ENCODE results near the gene ADO. TPM values are rescaled to one million over a fixed set of nuclear protein-coding genes. Genes with fewer than 3 reads are reported as not detected.

The ADO gene
- total and polyA plus RNA-seq, 2 of the 4 experiments (the other 2 are of a cell fraction): 8.0 to 8.1 TPM

- POLR2A ChIA-PET (ENCODE audit: unreplicated experiment): no interaction called here
- DNase-seq: peak; percentile 22
Measured at GRCh38 chr10:62788861-62789467, 15.6 kb upstream of the ADO start.

More at GRCh38 chr10:62788861-62789467, 15.6 kb upstream of the ADO start:
- no peak overlapping the region for H3K27ac ChIP-seq (ENCODE audit: insufficient read depth, low read length)
- 0 out of 2 replicates have a peak overlapping the region, but pooled peaks have one; percentile 7 for H3K14ac ChIP-seq (replicated peaks; ENCODE audit: low read depth, low read length)
- intact Hi-C loops (cut with micrococcal nuclease): no loop called here
- H4K20me1 ChIP-seq (ENCODE audit: insufficient read depth, low read length): no peaks in the 10 kb centered on the region
- no peak overlapping the region for H2BK5ac ChIP-seq (ENCODE audit: low read depth, low read length, poor library complexity, severe bottlenecking)
- H4K5ac ChIP-seq (ENCODE audit: low read depth, low read length): no peak overlapping the region
- no TSS peak for BruUV-seq (replicated peaks)
- H3K9ac ChIP-seq (ENCODE audit: low read depth, low read length): no peak overlapping the region
- no peak overlapping the region for H2AK5ac ChIP-seq (ENCODE audit: low read depth, low read length)
- H2BK15ac ChIP-seq (ENCODE audit: low read depth, low read length): no peak overlapping the region
- H4K91ac ChIP-seq (ENCODE audit: insufficient read depth, low read depth, low read length): no peak overlapping the region
- no CpG with 5 or more reads among the region's 9 CpGs for WGBS, 2 experiments (ENCODE audit: extremely low coverage in 2 of 2, insufficient read length in 1 of 2)
- no peaks in the 10 kb centered on the region for H3K79me1 ChIP-seq (ENCODE audit: low read depth in 1 of 2, low read length in 2 of 2)
- H2AK9ac ChIP-seq (replicated peaks; ENCODE audit: low read depth, low read length, poor library complexity): no peak overlapping the region
- in situ Hi-C loops (cut with MboI; ENCODE audit: low sequenced_read_pairs): no loop called here
- H3K4me2 ChIP-seq (ENCODE audit: low read depth, low read length): no peak overlapping the region
- no peaks in the 10 kb centered on the region for H3K9me3 ChIP-seq (ENCODE audit: control insufficient read depth, insufficient read depth, low read length)
- no peak overlapping the region for H4K8ac ChIP-seq (ENCODE audit: low read depth in 2 of 2, low read length in 2 of 2)
- H3K4me3 ChIP-seq (ENCODE audit: insufficient read depth, low read depth, low read length): no peak overlapping the region
- H3K18ac ChIP-seq (ENCODE audit: low read depth, low read length): no peak overlapping the region
- TF ChIP-seq MAZ (IDR thresholded peaks at IDR 0.05; ENCODE audit: borderline replicate concordance, low read depth, low read length): no peak
- TF ChIP-seq CEBPB (IDR thresholded peaks at IDR 0.05; ENCODE audit: low read depth, low read length): no peak
- TF ChIP-seq, protein P1, sequence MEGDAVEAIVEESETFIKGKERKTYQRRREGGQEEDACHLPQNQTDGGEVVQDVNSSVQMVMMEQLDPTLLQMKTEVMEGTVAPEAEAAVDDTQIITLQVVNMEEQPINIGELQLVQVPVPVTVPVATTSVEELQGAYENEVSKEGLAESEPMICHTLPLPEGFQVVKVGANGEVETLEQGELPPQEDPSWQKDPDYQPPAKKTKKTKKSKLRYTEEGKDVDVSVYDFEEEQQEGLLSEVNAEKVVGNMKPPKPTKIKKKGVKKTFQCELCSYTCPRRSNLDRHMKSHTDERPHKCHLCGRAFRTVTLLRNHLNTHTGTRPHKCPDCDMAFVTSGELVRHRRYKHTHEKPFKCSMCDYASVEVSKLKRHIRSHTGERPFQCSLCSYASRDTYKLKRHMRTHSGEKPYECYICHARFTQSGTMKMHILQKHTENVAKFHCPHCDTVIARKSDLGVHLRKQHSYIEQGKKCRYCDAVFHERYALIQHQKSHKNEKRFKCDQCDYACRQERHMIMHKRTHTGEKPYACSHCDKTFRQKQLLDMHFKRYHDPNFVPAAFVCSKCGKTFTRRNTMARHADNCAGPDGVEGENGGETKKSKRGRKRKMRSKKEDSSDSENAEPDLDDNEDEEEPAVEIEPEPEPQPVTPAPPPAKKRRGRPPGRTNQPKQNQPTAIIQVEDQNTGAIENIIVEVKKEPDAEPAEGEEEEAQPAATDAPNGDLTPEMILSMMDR (conservative IDR thresholded peaks at IDR 0.05; ENCODE audit: low read depth, low read length): no peak
- TF ChIP-seq RAD21 (IDR thresholded peaks at IDR 0.05; ENCODE audit: low read length): no peak
- TF ChIP-seq FOS (IDR thresholded peaks at IDR 0.05; ENCODE audit: low read depth, low read length): no peak
- no peak for TF ChIP-seq NFE2L2 (IDR thresholded peaks at IDR 0.05; ENCODE audit: low read depth, low read length)
- no peak for TF ChIP-seq RCOR1 (IDR thresholded peaks at IDR 0.05; ENCODE audit: insufficient replicate concordance, low read length)
- TF ChIP-seq, protein P2, sequence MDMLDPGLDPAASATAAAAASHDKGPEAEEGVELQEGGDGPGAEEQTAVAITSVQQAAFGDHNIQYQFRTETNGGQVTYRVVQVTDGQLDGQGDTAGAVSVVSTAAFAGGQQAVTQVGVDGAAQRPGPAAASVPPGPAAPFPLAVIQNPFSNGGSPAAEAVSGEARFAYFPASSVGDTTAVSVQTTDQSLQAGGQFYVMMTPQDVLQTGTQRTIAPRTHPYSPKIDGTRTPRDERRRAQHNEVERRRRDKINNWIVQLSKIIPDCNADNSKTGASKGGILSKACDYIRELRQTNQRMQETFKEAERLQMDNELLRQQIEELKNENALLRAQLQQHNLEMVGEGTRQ (IDR thresholded peaks at IDR 0.05; ENCODE audit: low read depth, low read length): no peak
- TF ChIP-seq POLR2A (IDR thresholded peaks at IDR 0.05; ENCODE audit: low read depth, low read length): no peak
- no peak for TF ChIP-seq MXI1 (IDR thresholded peaks at IDR 0.05; ENCODE audit: borderline replicate concordance, low read depth, low read length)
- no peak for TF ChIP-seq MAFK (IDR thresholded peaks at IDR 0.05; ENCODE audit: low read depth, low read length)
- TF ChIP-seq RFX5 (IDR thresholded peaks at IDR 0.05; ENCODE audit: low read depth, low read length): no peak
- no peak for TF ChIP-seq SMC3 (IDR thresholded peaks at IDR 0.05; ENCODE audit: low read depth, low read length)
- no peak for TF ChIP-seq CHD1 (IDR thresholded peaks at IDR 0.05; ENCODE audit: low read depth, low read length)
- TF ChIP-seq BHLHE40 (IDR thresholded peaks at IDR 0.05; ENCODE audit: low read depth, low read length): no peak
- no peak for TF ChIP-seq ELK1 (IDR thresholded peaks at IDR 0.05; ENCODE audit: borderline replicate concordance, low read depth, low read length)
- ATAC-seq (ENCODE audit: low read depth): peak; percentile 53
- dilution Hi-C loops (cut with HindIII; ENCODE audit: low sequenced_read_pairs, unreplicated experiment): no loop called here
- H3K36me3 ChIP-seq (ENCODE audit: control insufficient read depth, insufficient read depth, low read length): no peaks in the 10 kb centered on the region
- H3K56ac ChIP-seq (ENCODE audit: extremely low read depth, insufficient read depth, low read length): no peak overlapping the region; the same call in 1 of the 2 replicates
- H3K27me3 ChIP-seq (ENCODE audit: control insufficient read depth, insufficient read depth, low read length): no peaks in the 10 kb centered on the region
- H2BK120ac ChIP-seq (ENCODE audit: low read depth, low read length): no peak overlapping the region
- H3K9me1 ChIP-seq (ENCODE audit: insufficient read depth, low read length): 0 out of 2 replicates have a peak, but pooled peaks cover 2% of the 10 kb centered on the region
- no peak overlapping the region; the same call in 1 of the 2 replicates for H3K4ac ChIP-seq (ENCODE audit: low read depth, low read length)
- CTCF ChIA-PET: no interaction called here
- no peaks in the 10 kb centered on the region for H3K4me1 ChIP-seq (ENCODE audit: control insufficient read depth, insufficient read depth, low read length)
- H3K23ac ChIP-seq (ENCODE audit: low read depth, low read length): no peak overlapping the region
- H2BK20ac ChIP-seq (ENCODE audit: low read depth, low read length): no peak overlapping the region
- H2AFZ ChIP-seq (replicated peaks; ENCODE audit: low read length, poor library complexity): no peak overlapping the region

Measured in IMR-90 (cell line).